GM19397 (cell line): Measurements from ENCODE around the gene DNAAF2.
"Not testable (repeated sequence)": the region's sequence is repeated elsewhere in the genome, so short reads cannot be mapped to it uniquely, and the experiment has no call there.

Experiments
- ATAC-seq: cut with Tn5 transposase; IDR thresholded peaks from one replicate; pipeline ENCODE4 v1.9.1; 2021; ENCODE audit warnings: mild to moderate bottlenecking, moderate library complexity; ENCODE audit not compliant: unreplicated experiment

Gene DNAAF2

GRCh38 chr14:49621114-49621881 is 13.7 kb downstream of the DNAAF2 start:
- peak; percentile 39 for ATAC-seq

DNA sequence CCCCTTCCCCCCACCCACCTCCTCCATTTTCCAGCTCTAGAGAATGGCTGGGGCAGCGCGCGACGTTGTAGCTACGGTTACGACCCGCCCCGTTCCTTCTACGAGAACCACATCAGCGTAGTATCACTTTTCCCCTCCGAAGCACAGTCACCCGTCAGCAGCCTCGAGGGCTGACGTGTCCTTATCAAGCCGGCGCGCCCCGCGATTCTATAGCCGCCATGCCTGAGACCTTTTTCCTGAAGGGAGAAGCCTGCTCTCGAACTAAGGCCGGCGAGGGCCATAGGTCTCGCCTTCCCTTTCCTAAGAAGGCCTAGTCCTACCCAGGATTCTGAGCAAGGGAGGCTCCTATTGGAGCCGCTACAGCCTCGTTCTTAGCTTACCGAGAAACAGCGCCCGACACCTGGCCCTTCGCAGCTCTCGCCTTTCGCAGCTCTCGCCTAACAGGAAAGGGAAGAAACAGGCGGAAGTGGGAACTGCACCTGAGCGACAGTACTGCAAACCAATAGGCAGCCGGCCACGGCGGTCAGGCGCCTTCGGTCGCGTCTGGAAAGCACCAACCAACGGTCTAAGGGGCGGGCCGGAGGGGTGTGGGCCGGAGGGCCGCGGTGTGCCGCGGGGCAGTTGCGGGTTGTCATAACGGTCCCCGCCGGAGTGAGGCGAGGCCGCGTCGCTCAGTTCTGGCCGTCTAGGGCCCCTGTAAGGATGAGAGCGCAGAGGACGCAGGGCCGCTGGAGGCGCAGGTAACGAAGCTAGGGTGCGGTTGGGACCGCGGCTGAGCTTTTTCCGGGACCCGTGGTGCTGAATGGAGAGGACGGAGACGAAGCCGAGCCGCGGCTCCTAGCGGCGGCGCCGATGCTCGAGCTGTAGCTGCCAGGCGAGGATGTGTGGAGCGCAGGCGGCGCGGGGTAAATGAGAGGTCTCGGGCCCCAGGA is 14.6 kb downstream of the DNAAF2 start, which contains the start of the genes MGAT2 and RPL36AL:
Gene MGAT2, plus strand, starts transcription at position 618 of the 932 bp plus-strand sequence. CDS start 470 bp downstream, outside the sequence.
Gene RPL36AL, minus strand, starts transcription at position 445 of the 932 bp plus-strand sequence. CDS start 1,522 bp downstream, outside the sequence.
- ATAC-seq: peak; percentile 97

DNA sequence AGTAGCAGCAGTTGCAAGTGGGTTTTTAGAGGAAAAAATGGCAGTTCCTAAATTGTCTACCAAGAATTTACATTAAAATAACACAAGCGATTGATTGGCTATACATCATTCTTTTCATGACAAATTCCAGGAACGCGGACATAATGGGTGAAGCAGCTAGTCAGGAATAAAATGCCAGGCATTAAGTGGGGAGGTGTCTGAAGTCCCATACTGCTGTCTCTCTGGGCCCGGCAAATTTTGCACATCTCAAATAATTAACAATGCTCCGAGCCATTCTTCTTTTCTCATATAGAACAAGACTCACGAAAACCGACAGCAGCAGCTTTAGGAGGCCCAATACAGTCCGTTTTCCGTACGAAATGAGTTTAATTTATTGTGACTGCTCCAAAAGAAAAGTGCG is 15.3 kb downstream of the DNAAF2 start:
- ATAC-seq: no peak

GRCh38 chr14:49619273-49619672 is 15.8 kb downstream of the DNAAF2 start:
- ATAC-seq: not testable (repeated sequence)

GRCh38 chr14:49617852-49618519 is 17.1 kb downstream of the DNAAF2 start:
- no peak for ATAC-seq

GRCh38 chr14:49615776-49616175 is 19.3 kb downstream of the DNAAF2 start:
- no peak for ATAC-seq

DNA sequence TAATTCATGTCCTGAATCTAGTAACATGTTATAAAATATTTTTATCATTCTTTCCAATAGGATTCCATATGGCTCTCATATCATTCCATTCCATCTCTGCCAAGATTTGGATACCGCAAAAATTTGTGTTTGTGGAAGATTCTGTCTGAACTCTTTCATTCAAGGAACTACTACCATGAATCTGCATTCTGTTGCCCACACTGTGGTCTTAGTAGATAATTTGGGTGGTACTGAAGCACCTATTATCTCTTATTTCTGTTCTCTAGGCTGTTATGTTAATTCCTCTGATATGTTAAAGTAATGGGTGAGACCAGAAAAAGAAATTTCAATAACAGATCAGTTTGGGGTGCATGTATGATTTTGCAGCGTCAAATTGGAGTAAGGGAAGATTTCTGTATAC is 20.8 kb downstream of the DNAAF2 start:
- no peak for ATAC-seq

DNA sequence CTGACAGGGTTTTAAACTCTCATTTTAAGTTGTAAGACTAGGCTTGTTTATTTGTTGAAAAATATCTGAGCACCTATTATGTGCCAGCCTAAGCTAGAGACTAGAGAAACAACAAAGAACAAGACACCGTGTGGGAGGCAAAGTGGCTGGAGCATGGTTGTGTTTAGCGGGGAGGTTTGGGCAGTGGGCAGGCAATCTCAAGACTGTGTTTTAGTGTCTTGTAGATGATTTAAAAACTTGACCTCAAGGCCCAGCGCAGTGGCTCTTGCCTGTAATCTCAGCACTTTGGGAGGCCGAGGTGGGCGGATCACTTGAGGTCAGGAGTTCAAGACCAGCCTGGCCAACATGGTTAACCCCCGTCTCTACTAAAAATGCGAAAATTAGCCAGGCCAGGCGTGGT is 22.4 kb downstream of the DNAAF2 start:
- ATAC-seq: no peak

GRCh38 chr14:49612251-49612650 is 22.8 kb downstream of the DNAAF2 start:
- ATAC-seq: no peak

- no peak for ATAC-seq
Measured at GRCh38 chr14:49607583-49607982, 27.5 kb downstream of the DNAAF2 start.

- peak; percentile 66 for ATAC-seq
Measured at GRCh38 chr14:49598485-49599300, 36.4 kb downstream of the DNAAF2 start, which contains the start of gene LRR1. LRR1 (plus strand) TSS chr14:49598940; CDS start chr14:49599021, 81 bp downstream.

DNA sequence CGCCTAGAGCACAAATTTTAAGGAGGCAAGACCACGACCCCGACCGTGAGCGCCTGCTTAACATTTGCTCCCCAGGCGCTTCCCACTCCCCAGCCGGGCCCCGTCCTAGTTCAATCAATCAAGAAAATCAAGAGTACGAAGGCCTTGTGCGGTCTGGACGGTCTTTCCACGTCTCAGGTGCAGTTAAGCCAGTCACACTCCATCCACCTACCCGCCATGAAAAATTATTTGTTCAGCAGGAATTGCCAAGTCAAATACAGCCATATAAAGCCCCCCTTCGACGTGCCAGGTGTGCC is 36.9 kb downstream of the DNAAF2 start:
- ATAC-seq: no peak

DNA sequence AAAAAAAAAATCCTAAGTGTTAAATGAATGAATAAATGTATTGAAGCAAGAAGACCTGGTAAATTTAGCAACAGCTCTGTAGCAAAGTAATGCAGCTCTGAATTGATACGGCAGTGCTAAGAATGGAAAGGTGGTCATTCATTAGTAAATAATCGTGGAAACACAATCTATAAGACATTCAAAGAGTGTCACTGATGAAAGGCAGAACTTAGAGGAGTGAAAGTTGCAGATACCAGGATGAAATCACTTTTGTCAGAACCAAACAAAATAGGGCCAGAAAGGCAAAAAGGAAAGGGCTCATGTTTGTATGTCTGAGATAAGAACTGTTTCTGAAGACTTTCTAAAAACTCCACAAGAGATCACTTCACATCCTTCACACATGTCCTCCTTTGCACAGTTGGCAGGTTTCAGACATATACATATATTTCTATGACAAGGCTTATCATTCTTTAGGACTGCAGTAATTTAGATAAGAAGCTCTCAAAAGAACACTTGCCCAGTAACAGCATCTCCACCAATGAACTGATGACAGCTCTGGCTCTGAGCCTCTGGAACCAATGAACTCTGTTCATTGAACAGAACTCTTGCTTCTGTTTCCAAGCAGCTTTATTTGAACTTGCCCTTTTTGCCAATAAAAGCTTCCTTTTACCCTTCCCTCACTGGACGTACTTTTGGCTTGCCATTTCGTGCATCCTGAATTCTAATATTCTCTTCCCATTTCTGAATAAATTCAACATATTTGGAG is 40.5 kb downstream of the DNAAF2 start:
- ATAC-seq: no peak

- no peak for ATAC-seq
Measured at GRCh38 chr14:49593016-49593415, 42.0 kb downstream of the DNAAF2 start.

DNA sequence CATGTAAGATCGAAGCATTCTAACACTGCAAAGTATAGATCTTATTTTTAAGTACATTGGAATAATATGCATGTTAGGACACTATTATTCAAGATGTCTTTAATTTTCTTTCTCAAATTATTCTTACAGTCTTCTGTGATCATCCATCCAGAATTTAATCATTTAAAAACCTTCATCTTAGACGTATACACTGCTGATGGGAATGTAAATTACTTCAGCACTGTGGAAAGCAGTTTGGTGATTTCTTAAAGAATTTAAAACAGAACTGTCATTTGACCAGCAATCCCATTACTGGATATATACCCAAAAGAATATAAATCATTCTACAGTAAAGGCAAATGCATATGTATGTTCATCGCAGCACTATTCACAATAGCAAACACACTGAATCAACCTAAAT is 45.7 kb downstream of the DNAAF2 start:
- no peak for ATAC-seq

- peak; percentile 24 for ATAC-seq
Measured at GRCh38 chr14:49586673-49587460, 48.2 kb downstream of the DNAAF2 start.

DNA sequence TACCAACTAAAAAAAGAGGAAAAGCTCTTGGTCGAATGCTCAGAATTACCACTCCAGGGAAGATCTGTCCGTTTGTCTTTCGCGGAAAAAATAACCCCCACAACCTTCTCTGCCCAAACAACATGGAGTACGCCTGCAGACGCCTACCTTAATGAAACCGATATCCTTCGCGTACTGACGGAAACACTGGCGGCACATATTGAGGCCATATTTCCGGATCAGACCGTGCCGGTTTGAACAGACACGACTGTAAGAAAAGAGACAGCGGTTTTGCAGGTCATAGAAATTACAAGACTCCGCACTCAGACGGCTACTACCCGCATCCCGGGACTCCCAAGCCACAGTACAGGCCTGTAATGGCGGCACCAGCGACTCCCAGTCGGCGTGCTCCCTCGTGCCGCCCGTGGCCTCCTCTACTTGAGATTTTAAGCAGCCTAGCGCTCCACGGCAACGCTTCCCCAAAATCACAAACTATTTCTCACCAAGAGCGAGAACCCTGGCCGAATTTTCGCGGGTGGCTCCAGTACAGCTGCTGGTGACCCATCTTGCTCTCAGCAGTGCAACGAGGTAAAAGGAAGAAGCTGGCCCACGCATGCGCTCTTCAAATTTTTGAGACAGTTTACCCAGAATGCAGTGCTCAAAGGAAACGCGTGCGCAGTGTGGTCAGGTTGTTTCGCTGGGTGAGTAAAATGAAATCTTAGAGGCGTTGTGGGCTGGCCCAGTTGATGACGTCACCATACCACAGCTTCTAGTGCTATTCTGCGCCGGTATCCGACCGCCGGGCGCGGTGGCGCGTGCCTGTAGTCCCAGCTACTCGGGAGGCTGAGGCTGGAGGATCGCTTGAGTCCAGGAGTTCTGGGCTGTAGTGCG is 49.0 kb downstream of the DNAAF2 start, which contains the start of gene RPS29:
Gene RPS29, minus strand, starts transcription at position 578 of the 870 bp plus-strand sequence. Its CDS starts 34 bp downstream, at position 544.
- peak; percentile 88 for ATAC-seq
